ENCODE results near the gene COA5.
A peak's percentile ranks its signal among the peaks of the same experiment; 100 is the strongest.
"Not testable (repeated sequence)": the region's sequence is repeated elsewhere in the genome, so short reads cannot be mapped to it uniquely, and the experiment has no call there.

The COA5 gene

GRCh38 chr2:98617149-98617548, 8.8 kb upstream of the COA5 start:
- Mint-ChIP-seq H3K4me1 (ENCODE audit: low read depth) (peaks cover 48% of the 10 kb centered on the region), H3K36me3 (peaks cover 17% of the 10 kb centered on the region), H3K4me3 (no peak overlapping the region), H3K9me3 (ENCODE audit: low read depth) (no peaks in the 10 kb centered on the region), H3K27ac (peak overlapping the region; percentile 80), H3K27me3 (no peaks in the 10 kb centered on the region)

DNA sequence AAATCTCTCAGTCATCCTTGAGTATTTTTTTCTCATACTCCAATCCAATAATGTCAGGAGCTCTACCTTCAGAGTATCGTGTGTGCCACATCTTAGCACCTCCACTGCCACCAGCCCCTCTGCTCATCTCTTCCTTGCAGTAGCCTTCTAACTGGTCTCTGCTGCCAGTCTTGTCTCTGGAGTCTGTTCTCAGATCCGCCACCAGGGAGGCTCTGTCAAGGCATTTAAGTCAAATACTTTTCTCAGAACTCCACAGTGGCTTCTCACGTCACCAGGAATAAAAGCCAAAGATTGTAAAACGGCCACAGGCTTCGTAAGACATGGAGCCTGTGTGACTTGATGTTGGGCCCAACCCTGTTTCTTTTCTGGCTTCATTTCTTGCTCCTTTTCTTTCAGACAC, 7.2 kb upstream of the COA5 start:
- Mint-ChIP-seq H3K36me3 (peaks cover 20% of the 10 kb centered on the region), H3K27ac (peak overlapping the region; percentile 4), H3K4me1 (ENCODE audit: low read depth) (peaks cover 55% of the 10 kb centered on the region), H3K9me3 (ENCODE audit: low read depth) (no peaks in the 10 kb centered on the region), H3K4me3 (no peak overlapping the region), H3K27me3 (no peaks in the 10 kb centered on the region)

DNA sequence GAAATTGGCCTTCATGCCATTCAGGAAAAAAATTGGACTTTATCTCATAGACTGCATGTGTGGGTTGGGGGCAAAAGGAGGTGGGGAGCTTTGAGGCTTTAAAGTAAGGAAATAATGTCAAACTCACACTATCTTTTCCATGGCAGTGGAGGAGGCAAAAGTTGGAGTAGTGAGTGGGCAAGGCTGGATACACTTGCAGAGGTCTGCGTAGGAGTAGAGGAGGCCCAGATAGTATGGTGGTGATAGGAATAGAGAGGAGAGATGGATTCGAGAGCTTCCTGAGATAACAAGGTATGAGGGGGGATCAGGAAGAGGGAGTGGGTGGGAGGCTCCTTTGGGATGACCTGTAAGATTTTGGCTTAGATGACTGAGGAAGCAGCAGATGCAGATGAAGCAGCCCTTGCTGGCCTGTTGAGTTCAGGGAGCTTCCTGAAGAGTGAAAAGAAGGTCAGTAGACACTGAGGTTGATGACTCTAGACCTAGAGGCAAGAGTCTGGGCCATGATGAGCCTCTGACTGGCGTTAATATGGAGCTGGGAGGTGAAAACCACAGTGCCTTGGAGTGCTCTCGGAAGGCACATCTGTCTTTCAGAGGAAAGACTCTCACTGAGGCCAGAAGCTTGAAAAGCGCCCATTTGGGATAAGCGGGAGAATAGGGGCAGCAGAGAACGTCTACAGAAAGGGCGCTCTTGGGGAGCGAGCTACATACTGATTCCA, 5.9 kb upstream of the COA5 start:
- H3K27ac Mint-ChIP-seq, result peak overlapping the region; percentile 72
- H3K36me3 Mint-ChIP-seq, result peaks cover 17% of the 10 kb centered on the region
- no peak overlapping the region for H3K4me3 Mint-ChIP-seq
- H3K4me1 Mint-ChIP-seq (ENCODE audit: low read depth), result peaks cover 56% of the 10 kb centered on the region
- H3K9me3 Mint-ChIP-seq (ENCODE audit: low read depth), result no peaks in the 10 kb centered on the region
- no peaks in the 10 kb centered on the region for H3K27me3 Mint-ChIP-seq

GRCh38 chr2:98608962-98609604, 771 bp upstream of the COA5 start:
- H3K36me3 Mint-ChIP-seq, result peaks cover 9% of the 10 kb centered on the region
- H3K27me3 Mint-ChIP-seq, result no peaks in the 10 kb centered on the region
- peaks cover 71% of the 10 kb centered on the region for H3K4me1 Mint-ChIP-seq (ENCODE audit: low read depth)
- no peaks in the 10 kb centered on the region for H3K9me3 Mint-ChIP-seq (ENCODE audit: low read depth)
- H3K4me3 Mint-ChIP-seq, result peak overlapping the region; percentile 98
- peak overlapping the region; percentile 96 for H3K27ac Mint-ChIP-seq

GRCh38 chr2:98607741-98608115, 584 bp downstream of the COA5 start:
- H3K9me3 Mint-ChIP-seq (ENCODE audit: low read depth), result no peaks in the 10 kb centered on the region
- peak overlapping the region; percentile 96 for H3K27ac Mint-ChIP-seq
- H3K4me1 Mint-ChIP-seq (ENCODE audit: low read depth), result peaks cover 64% of the 10 kb centered on the region
- H3K4me3 Mint-ChIP-seq, result peak overlapping the region; percentile 98
- H3K36me3 Mint-ChIP-seq, result peaks cover 5% of the 10 kb centered on the region
- no peaks in the 10 kb centered on the region for H3K27me3 Mint-ChIP-seq

DNA sequence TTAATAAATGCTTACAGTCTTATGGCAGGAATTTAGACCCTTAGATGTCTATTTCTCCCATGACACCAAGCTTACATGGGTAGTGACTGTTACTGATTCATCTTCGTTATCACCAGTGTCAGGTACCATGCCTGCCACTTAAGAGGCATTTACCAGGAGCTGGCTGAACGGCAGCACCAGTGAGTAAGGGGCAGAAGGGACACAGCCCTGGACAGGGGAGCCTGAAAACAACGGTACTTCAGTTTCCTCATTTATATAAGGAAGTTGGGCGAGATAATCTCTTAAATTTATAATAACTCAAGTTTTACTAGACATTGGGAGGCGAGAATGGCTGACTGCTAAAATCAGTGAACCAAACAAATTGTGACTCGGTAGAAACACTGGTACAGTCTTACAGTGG, 1.2 kb downstream of the COA5 start:
- H3K27ac Mint-ChIP-seq, result peak overlapping the region; percentile 96
- H3K36me3 Mint-ChIP-seq, result peaks cover 5% of the 10 kb centered on the region
- peaks cover 62% of the 10 kb centered on the region for H3K4me1 Mint-ChIP-seq (ENCODE audit: low read depth)
- H3K27me3 Mint-ChIP-seq, result no peaks in the 10 kb centered on the region
- H3K9me3 Mint-ChIP-seq (ENCODE audit: low read depth), result no peaks in the 10 kb centered on the region
- H3K4me3 Mint-ChIP-seq, result peak overlapping the region; percentile 98

- Mint-ChIP-seq H3K27ac (peak overlapping the region; percentile 96), H3K9me3 (ENCODE audit: low read depth) (no peaks in the 10 kb centered on the region), H3K4me3 (peak overlapping the region; percentile 98), H3K4me1 (ENCODE audit: low read depth) (peaks cover 57% of the 10 kb centered on the region), H3K36me3 (peaks cover 4% of the 10 kb centered on the region), H3K27me3 (no peaks in the 10 kb centered on the region)
Measured at GRCh38 chr2:98606431-98606830, 1.9 kb downstream of the COA5 start.

GRCh38 chr2:98605076-98605475, 3.2 kb downstream of the COA5 start:
- no peaks in the 10 kb centered on the region for H3K27me3 Mint-ChIP-seq
- no peaks in the 10 kb centered on the region for H3K36me3 Mint-ChIP-seq
- H3K4me3 Mint-ChIP-seq, result no peak overlapping the region
- peak overlapping the region; percentile 96 for H3K27ac Mint-ChIP-seq
- H3K9me3 Mint-ChIP-seq (ENCODE audit: low read depth), result no peaks in the 10 kb centered on the region
- H3K4me1 Mint-ChIP-seq (ENCODE audit: low read depth), result peaks cover 44% of the 10 kb centered on the region

DNA sequence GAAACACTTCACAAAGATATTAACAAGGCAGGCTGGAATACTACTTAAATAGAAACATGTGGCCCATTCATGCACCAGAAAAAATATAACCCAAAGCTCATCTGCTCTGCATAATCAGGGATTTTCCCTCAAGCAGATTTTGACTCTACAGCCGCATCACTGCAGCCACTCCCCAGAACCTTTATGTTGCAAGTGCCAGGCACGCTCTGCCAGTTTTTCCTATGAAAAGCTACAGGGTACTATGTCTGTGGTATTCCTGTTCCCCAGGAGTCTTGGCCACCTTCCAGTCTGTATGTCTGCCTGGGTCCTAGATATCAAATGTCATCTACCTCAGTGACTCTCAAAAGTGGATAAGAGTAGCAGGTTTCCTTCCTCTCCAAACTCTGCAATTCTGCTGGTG, 3.8 kb downstream of the COA5 start:
- H3K27me3 Mint-ChIP-seq, result no peaks in the 10 kb centered on the region
- no peaks in the 10 kb centered on the region for H3K9me3 Mint-ChIP-seq (ENCODE audit: low read depth)
- no peak overlapping the region for H3K4me3 Mint-ChIP-seq
- H3K4me1 Mint-ChIP-seq (ENCODE audit: low read depth), result peaks cover 38% of the 10 kb centered on the region
- H3K27ac Mint-ChIP-seq, result peak overlapping the region; percentile 96
- no peaks in the 10 kb centered on the region for H3K36me3 Mint-ChIP-seq

DNA sequence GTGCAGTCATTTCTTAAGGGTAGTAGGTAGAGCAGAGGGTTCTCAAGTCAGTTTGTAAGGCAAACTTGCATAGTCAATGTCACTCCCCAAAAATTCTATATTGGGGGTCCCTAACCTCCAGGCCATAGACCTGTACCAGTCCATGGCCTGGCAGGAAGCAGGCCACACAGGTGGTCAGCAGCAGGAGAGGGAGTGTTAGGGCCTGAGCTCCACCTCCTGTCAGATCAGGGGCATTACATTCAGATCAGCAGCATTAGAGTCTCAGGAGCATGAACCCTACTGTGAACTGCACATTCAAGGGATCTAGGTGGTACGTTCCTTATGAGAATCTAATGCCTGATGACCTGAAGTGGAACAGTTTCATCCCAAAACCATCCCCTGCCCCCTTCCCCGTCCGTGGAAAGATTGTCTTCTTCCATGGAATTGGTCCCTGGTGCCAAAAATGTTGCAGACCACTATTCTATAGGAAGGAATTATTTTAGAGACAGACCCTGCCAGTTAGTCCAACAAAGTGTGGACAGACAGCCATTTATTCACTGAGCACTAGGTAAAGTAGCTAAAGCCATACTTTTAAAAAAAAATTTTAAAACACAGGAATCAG, 6.7 kb downstream of the COA5 start:
- Mint-ChIP-seq H3K9me3 (ENCODE audit: low read depth) (no peaks in the 10 kb centered on the region), H3K4me3 (no peak overlapping the region), H3K27ac (peak overlapping the region; percentile 71), H3K36me3 (peaks cover 3% of the 10 kb centered on the region), H3K27me3 (no peaks in the 10 kb centered on the region), H3K4me1 (ENCODE audit: low read depth) (peaks cover 34% of the 10 kb centered on the region)

- Mint-ChIP-seq H3K27ac (peak overlapping the region; percentile 9), H3K4me3 (no peak overlapping the region), H3K27me3 (no peaks in the 10 kb centered on the region), H3K4me1 (ENCODE audit: low read depth) (peaks cover 13% of the 10 kb centered on the region), H3K36me3 (peaks cover 10% of the 10 kb centered on the region), H3K9me3 (ENCODE audit: low read depth) (peaks cover 2% of the 10 kb centered on the region)
Measured at GRCh38 chr2:98598781-98599428, 9.4 kb downstream of the COA5 start.

GRCh38 chr2:98594665-98595064, 13.6 kb downstream of the COA5 start:
- H3K27me3 Mint-ChIP-seq; H3K9me3 Mint-ChIP-seq (ENCODE audit: low read depth); H3K4me3 Mint-ChIP-seq; H3K27ac Mint-ChIP-seq: not testable (repeated sequence)
- peaks cover 21% of the 10 kb centered on the region for H3K36me3 Mint-ChIP-seq
- H3K4me1 Mint-ChIP-seq (ENCODE audit: low read depth), result peaks cover 13% of the 10 kb centered on the region

GRCh38 chr2:98592565-98592964, 15.7 kb downstream of the COA5 start:
- Mint-ChIP-seq H3K4me3 (no peak overlapping the region), H3K27me3 (no peaks in the 10 kb centered on the region), H3K36me3 (peaks cover 22% of the 10 kb centered on the region), H3K4me1 (ENCODE audit: low read depth) (peaks cover 10% of the 10 kb centered on the region), H3K27ac (peak overlapping the region; percentile 89), H3K9me3 (ENCODE audit: low read depth) (peaks cover 4% of the 10 kb centered on the region)

GRCh38 chr2:98589489-98589888, 18.8 kb downstream of the COA5 start:
- Mint-ChIP-seq H3K27me3 (no peaks in the 10 kb centered on the region), H3K36me3 (peaks cover 15% of the 10 kb centered on the region), H3K4me3 (no peak overlapping the region), H3K4me1 (ENCODE audit: low read depth) (peaks cover 5% of the 10 kb centered on the region), H3K27ac (peak overlapping the region; percentile 35), H3K9me3 (ENCODE audit: low read depth) (peaks cover 4% of the 10 kb centered on the region)

GRCh38 chr2:98588880-98589431, 19.4 kb downstream of the COA5 start:
- Mint-ChIP-seq H3K9me3 (ENCODE audit: low read depth) (peaks cover 2% of the 10 kb centered on the region), H3K36me3 (peaks cover 14% of the 10 kb centered on the region), H3K4me1 (ENCODE audit: low read depth) (peaks cover 5% of the 10 kb centered on the region), H3K4me3 (no peak overlapping the region), H3K27me3 (no peaks in the 10 kb centered on the region), H3K27ac (peak overlapping the region; percentile 35)
